WTC11 (cell line): Measurements from ENCODE around the gene FOXP1.

Experiments
- ETV6 ChIP-seq: sonication (generic); formaldehyde crosslinking; IDR thresholded peaks from 2 replicates; pipeline ENCODE4 v1.8.1; 2022; ENCODE audit warnings: mild to moderate bottlenecking, missing genetic modification reagents
- FOXJ3 ChIP-seq: sonication (generic); formaldehyde crosslinking; IDR thresholded peaks from 2 replicates; pipeline ENCODE4 v1.9.0; 2021; ENCODE audit warnings: missing genetic modification reagents, mild to moderate bottlenecking, borderline replicate concordance
- IRF2 ChIP-seq: sonication (generic); formaldehyde crosslinking; IDR thresholded peaks from 2 replicates; pipeline ENCODE4 v1.8.0; 2022; ENCODE audit warnings: low read depth, missing genetic modification reagents, borderline replicate concordance
- SMAD3 ChIP-seq: sonication (generic); formaldehyde crosslinking; IDR thresholded peaks from 2 replicates; pipeline ENCODE4 v1.8.0; 2022; ENCODE audit warnings: missing genetic modification reagents, mild to moderate bottlenecking, borderline replicate concordance
- SP1 ChIP-seq: sonication (generic); formaldehyde crosslinking; conservative IDR thresholded peaks from 2 replicates; pipeline ENCODE4 v1.8.1; 2022; ENCODE audit warnings: missing genetic modification reagents
- TEAD1 ChIP-seq: sonication (generic); formaldehyde crosslinking; IDR thresholded peaks from 2 replicates; pipeline ENCODE4 v1.8.0; 2022; ENCODE audit warnings: mild to moderate bottlenecking, missing genetic modification reagents
- ZBTB21 ChIP-seq: sonication (generic); formaldehyde crosslinking; IDR thresholded peaks from 2 replicates; pipeline ENCODE4 v1.8.1; 2023; ENCODE audit warnings: mild to moderate bottlenecking, missing genetic modification reagents, borderline replicate concordance
- ZNF317 ChIP-seq: sonication (generic); formaldehyde crosslinking; IDR thresholded peaks from 2 replicates; pipeline ENCODE4 v1.8.1; 2023; ENCODE audit warnings: low read depth, mild to moderate bottlenecking, moderate library complexity, missing genetic modification reagents, borderline replicate concordance
- ZNF396 ChIP-seq: fragments of 250-450 bp; sonication (Bioruptor Pico); IDR thresholded peaks from 2 replicates; pipeline ENCODE4 v1.8.0; 2021; ENCODE audit warnings: mild to moderate bottlenecking, moderate library complexity, borderline replicate concordance
- ZNF423 ChIP-seq: fragments of 250-450 bp; sonication (Bioruptor Pico); IDR thresholded peaks from 2 replicates; pipeline ENCODE4 v2.1.2; 2022; ENCODE audit warnings: mild to moderate bottlenecking, moderate library complexity
- TF ChIP-seq, protein P1 (sequence below): fragments of 200-600 bp; IDR thresholded peaks from 2 replicates; pipeline ENCODE4 v1.8.0; 2022; ENCODE audit warnings: antibody characterized with exemption
- TF ChIP-seq, protein P2 (sequence below): sonication (generic); formaldehyde crosslinking; IDR thresholded peaks from 2 replicates; pipeline ENCODE4 v1.8.1; 2022; ENCODE audit warnings: low read depth, missing genetic modification reagents, borderline replicate concordance
- TF ChIP-seq, protein P3 (sequence below): sonication (generic); formaldehyde crosslinking; IDR thresholded peaks from 2 replicates; pipeline ENCODE4 v1.8.0; 2023; ENCODE audit warnings: missing genetic modification reagents

DNA sequence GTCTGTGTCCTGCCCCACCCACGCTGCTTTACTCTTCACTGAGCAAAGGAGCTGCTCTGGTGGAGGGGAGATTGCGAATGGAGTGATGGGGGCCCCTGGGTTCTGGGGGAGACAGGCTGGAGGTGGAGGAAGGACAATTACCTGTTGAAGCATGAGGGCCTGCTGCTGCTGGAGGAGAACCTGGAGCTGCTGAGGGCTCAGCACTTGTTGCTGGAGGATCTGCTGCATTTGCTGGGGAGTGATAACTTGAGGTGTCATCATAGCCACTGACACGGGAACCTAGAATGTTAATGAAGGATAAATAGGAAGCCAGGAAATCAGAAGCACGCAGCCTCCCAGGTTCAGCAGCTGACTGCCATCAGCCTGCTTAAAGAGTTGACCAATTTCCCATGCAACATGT lies 530.0 kb downstream of the FOXP1 start:
- TF ChIP-seq, protein P1, sequence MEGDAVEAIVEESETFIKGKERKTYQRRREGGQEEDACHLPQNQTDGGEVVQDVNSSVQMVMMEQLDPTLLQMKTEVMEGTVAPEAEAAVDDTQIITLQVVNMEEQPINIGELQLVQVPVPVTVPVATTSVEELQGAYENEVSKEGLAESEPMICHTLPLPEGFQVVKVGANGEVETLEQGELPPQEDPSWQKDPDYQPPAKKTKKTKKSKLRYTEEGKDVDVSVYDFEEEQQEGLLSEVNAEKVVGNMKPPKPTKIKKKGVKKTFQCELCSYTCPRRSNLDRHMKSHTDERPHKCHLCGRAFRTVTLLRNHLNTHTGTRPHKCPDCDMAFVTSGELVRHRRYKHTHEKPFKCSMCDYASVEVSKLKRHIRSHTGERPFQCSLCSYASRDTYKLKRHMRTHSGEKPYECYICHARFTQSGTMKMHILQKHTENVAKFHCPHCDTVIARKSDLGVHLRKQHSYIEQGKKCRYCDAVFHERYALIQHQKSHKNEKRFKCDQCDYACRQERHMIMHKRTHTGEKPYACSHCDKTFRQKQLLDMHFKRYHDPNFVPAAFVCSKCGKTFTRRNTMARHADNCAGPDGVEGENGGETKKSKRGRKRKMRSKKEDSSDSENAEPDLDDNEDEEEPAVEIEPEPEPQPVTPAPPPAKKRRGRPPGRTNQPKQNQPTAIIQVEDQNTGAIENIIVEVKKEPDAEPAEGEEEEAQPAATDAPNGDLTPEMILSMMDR = no peak
- TF ChIP-seq SP1 = no peak
- no peak for TF ChIP-seq ZNF396
- TF ChIP-seq, protein P2, sequence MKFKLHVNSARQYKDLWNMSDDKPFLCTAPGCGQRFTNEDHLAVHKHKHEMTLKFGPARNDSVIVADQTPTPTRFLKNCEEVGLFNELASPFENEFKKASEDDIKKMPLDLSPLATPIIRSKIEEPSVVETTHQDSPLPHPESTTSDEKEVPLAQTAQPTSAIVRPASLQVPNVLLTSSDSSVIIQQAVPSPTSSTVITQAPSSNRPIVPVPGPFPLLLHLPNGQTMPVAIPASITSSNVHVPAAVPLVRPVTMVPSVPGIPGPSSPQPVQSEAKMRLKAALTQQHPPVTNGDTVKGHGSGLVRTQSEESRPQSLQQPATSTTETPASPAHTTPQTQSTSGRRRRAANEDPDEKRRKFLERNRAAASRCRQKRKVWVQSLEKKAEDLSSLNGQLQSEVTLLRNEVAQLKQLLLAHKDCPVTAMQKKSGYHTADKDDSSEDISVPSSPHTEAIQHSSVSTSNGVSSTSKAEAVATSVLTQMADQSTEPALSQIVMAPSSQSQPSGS (CRISPR knock-in tag) = no peak
- TF ChIP-seq TEAD1 (CRISPR knock-in tag) = no peak
- TF ChIP-seq IRF2 (CRISPR knock-in tag) = no peak
- TF ChIP-seq ZNF423 (CRISPR knock-in tag) = no peak
- TF ChIP-seq, protein P3, sequence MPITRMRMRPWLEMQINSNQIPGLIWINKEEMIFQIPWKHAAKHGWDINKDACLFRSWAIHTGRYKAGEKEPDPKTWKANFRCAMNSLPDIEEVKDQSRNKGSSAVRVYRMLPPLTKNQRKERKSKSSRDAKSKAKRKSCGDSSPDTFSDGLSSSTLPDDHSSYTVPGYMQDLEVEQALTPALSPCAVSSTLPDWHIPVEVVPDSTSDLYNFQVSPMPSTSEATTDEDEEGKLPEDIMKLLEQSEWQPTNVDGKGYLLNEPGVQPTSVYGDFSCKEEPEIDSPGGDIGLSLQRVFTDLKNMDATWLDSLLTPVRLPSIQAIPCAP (CRISPR knock-in tag) = no peak
- TF ChIP-seq ZBTB21 (CRISPR knock-in tag) = no peak
- TF ChIP-seq ETV6 (CRISPR knock-in tag) = no peak
- TF ChIP-seq ZNF317 (CRISPR knock-in tag) = no peak
- no peak for TF ChIP-seq FOXJ3 (CRISPR knock-in tag)
- no peak for TF ChIP-seq SMAD3 (CRISPR knock-in tag)
